Testis (tissue), 2 donors: Measurements from ENCODE around the gene EZR.

ENCODE experiments used
- CTCF ChIP-seq, 3 experiments: fragments of 450-650 bp in 2 of 3; fragments of 200-600 bp in 1 of 3; sonication (generic) in 1 of 3; IDR thresholded peaks; one replicate each; pipeline ENCODE4 v1.5.1; 2016 to 2019; ENCODE audit warnings: antibody characterized with exemption in 3 of 3, mild to moderate bottlenecking in 2 of 3, moderate library complexity in 1 of 3
- POLR2A ChIP-seq: fragments of 450-650 bp; IDR thresholded peaks from one replicate; pipeline ENCODE4 v1.6.1; 2017; ENCODE audit warnings: antibody characterized with exemption, mild to moderate bottlenecking, moderate library complexity

GRCh38 chr6:158836625-158837311, 17.6 kb upstream of the EZR start:
- no peak for TF ChIP-seq CTCF (IDR thresholded peaks at IDR 0.05)
- no peak for TF ChIP-seq POLR2A
